GM12864 (cell line): Measurements from ENCODE around the gene ZKSCAN8.

Experiments
- DNase-seq: peaks from one replicate; pipeline ENCODE4 v3.0.0-alpha.2; 2011; ENCODE audit warnings: low read depth
- H3K4me3 ChIP-seq: 2 replicates; pipeline ENCODE4 v1.5.1; 2011; ENCODE audit warnings: mild to moderate bottlenecking, low read depth, low read length, control low read depth
- CTCF ChIP-seq: IDR thresholded peaks from 2 replicates; pipeline ENCODE4 v1.5.1; 2011; ENCODE audit warnings: low read depth, mild to moderate bottlenecking, moderate library complexity, low read length, control low read depth, inconsistent platforms; ENCODE audit errors: missing control alignments

Gene ZKSCAN8

GRCh38 chr6:28140616-28141015, 1.1 kb upstream of the ZKSCAN8 start:
- H3K4me3 ChIP-seq, result no peak overlapping the region
- no peak for TF ChIP-seq CTCF
- DNase-seq, result no peak

GRCh38 chr6:28142446-28142845, 763 bp downstream of the ZKSCAN8 start:
- no peak for TF ChIP-seq CTCF
- DNase-seq, result no peak
- peak overlapping the region; percentile 98 for H3K4me3 ChIP-seq

GRCh38 chr6:28145231-28145630, 3.5 kb downstream of the ZKSCAN8 start:
- TF ChIP-seq CTCF, result no peak
- H3K4me3 ChIP-seq, result no peak overlapping the region
- no peak for DNase-seq

GRCh38 chr6:28152531-28152930, 10.8 kb downstream of the ZKSCAN8 start:
- DNase-seq, result no peak
- TF ChIP-seq CTCF, result no peak
- no peak overlapping the region for H3K4me3 ChIP-seq

GRCh38 chr6:28153546-28153945, 11.9 kb downstream of the ZKSCAN8 start:
- DNase-seq, result no peak
- H3K4me3 ChIP-seq, result no peak overlapping the region
- no peak for TF ChIP-seq CTCF

GRCh38 chr6:28154357-28154756, 12.7 kb downstream of the ZKSCAN8 start:
- TF ChIP-seq CTCF, result no peak
- DNase-seq, result no peak
- H3K4me3 ChIP-seq, result no peak overlapping the region

GRCh38 chr6:28158318-28158717, 16.6 kb downstream of the ZKSCAN8 start:
- TF ChIP-seq CTCF, result no peak
- no peak for DNase-seq

More at GRCh38 chr6:28158318-28158717, 16.6 kb downstream of the ZKSCAN8 start:
- no peak overlapping the region for H3K4me3 ChIP-seq
